ENCODE data around the gene MNAT1. TPM values are rescaled to one million over a fixed set of nuclear protein-coding genes. Genes with fewer than 3 reads are reported as not detected.

The MNAT1 gene
- total RNA-seq, 1 donor from 2014 or later = 37.1 TPM

DNA sequence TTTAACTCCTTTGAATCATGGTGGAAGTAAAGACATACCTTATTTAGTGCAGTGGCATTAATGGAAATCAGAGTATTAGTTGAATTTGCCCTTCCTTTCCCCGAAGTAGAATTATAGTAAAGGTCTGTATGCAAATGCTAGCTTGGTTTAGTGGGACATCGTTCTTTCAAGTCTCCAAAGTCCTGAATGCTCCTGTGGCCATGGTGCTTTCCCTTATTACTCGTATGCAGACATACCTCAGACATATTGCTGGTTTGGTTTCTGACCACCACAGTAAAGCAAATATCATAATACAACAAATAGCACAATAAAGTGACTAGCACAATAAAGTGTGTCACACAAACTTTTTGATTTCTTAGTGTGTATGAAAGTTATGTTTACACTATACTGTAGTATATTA lies 52.3 kb downstream of the MNAT1 start:
- TF ChIP-seq, protein P1, sequence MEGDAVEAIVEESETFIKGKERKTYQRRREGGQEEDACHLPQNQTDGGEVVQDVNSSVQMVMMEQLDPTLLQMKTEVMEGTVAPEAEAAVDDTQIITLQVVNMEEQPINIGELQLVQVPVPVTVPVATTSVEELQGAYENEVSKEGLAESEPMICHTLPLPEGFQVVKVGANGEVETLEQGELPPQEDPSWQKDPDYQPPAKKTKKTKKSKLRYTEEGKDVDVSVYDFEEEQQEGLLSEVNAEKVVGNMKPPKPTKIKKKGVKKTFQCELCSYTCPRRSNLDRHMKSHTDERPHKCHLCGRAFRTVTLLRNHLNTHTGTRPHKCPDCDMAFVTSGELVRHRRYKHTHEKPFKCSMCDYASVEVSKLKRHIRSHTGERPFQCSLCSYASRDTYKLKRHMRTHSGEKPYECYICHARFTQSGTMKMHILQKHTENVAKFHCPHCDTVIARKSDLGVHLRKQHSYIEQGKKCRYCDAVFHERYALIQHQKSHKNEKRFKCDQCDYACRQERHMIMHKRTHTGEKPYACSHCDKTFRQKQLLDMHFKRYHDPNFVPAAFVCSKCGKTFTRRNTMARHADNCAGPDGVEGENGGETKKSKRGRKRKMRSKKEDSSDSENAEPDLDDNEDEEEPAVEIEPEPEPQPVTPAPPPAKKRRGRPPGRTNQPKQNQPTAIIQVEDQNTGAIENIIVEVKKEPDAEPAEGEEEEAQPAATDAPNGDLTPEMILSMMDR (IDR thresholded peaks at IDR 0.05) = no peak
- DNase-seq = no peak
- CTCF ChIA-PET = no interaction called here
- H3K4me3 Mint-ChIP-seq = no peak overlapping the region
- H3K27me3 Mint-ChIP-seq = no peaks in the 10 kb centered on the region
- intact Hi-C loops (cut with micrococcal nuclease) = no loop called here
- no peak for ATAC-seq (ENCODE audit: low read depth)
- no peak overlapping the region for H3K27ac Mint-ChIP-seq
- H3K9me3 Mint-ChIP-seq = peaks cover 3% of the 10 kb centered on the region
- H3K4me1 Mint-ChIP-seq = peaks cover 3% of the 10 kb centered on the region
- POLR2A ChIA-PET = no interaction called here
- H3K36me3 Mint-ChIP-seq (ENCODE audit: low read depth) = peaks cover 16% of the 10 kb centered on the region

DNA sequence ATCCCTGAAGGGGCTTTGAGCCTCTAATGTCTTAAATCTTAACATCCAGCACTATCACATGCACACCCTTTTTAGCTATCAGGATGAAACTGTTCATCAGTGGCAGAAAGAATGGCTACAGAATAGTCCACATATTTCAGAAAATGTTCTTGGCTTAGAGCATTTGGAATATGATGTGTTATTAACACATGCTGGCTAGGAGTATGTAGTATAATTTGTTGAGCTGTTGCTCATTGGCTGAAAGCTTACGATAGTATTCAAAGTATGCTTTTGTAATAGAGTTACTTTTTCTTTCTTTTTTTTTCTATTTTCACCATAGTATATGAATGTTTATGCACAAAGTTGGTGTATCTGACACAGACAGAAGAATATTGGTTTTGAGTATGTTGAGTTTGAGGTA lies 55.1 kb downstream of the MNAT1 start:
- CTCF ChIA-PET = no interaction called here
- Mint-ChIP-seq H3K4me3 (no peak overlapping the region), H3K9me3 (peaks cover 3% of the 10 kb centered on the region), H3K36me3 (ENCODE audit: low read depth) (peaks cover 19% of the 10 kb centered on the region), H3K27ac (no peak overlapping the region), H3K27me3 (no peaks in the 10 kb centered on the region), H3K4me1 (peaks cover 3% of the 10 kb centered on the region)
- TF ChIP-seq, protein P1 (IDR thresholded peaks at IDR 0.05) = no peak
- intact Hi-C loops (cut with micrococcal nuclease) = no loop called here
- ATAC-seq (ENCODE audit: low read depth) = no peak
- POLR2A ChIA-PET = no interaction called here
- DNase-seq = no peak

DNA sequence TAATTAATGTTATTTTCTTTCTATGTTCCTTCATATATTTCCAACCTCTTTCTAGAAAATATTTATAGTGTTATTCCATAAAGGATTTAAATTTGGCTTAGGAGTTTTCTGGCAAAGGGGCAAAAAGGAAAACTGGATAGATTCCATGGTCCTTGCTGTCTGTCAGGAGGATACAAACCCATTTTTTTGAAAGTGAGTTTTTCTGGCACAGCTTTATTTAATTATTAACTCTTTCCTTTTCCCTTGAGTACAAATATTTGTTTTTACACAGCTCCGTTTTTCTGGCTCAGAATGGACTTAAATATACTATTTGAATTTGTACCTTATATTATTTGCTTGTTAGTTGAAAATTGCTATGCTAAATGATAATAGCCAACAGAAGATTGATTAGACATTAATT lies 56.3 kb downstream of the MNAT1 start:
- H3K4me1 Mint-ChIP-seq = peaks cover 3% of the 10 kb centered on the region
- ChIA-PET POLR2A (no interaction called here), CTCF (no interaction called here)
- H3K9me3 Mint-ChIP-seq = peaks cover 3% of the 10 kb centered on the region
- H3K27me3 Mint-ChIP-seq = no peaks in the 10 kb centered on the region
- H3K36me3 Mint-ChIP-seq (ENCODE audit: low read depth) = peaks cover 22% of the 10 kb centered on the region
- ATAC-seq (ENCODE audit: low read depth) (no peak), DNase-seq (no peak)
- H3K27ac Mint-ChIP-seq = no peak overlapping the region
- intact Hi-C loops (cut with micrococcal nuclease) = no loop called here
- H3K4me3 Mint-ChIP-seq = no peak overlapping the region
- TF ChIP-seq, protein P1 (IDR thresholded peaks at IDR 0.05) = no peak

DNA sequence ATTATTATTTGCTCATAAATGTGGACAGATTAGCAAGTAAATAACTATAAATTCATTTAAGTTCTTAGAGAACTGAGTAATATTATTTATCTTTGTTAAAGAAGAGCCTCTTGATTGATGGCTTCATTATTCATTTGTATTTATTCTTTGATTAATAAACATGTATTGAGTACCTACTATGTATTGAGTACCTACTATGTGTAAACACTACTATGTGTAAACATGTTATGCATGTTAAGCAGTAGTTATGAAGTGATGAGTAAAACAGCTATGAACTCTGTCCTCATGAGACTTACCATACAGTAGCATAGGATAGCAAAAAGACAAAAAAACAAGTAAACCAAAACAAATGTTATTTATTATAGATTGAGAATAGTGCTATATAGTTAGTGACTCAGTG lies 61.9 kb downstream of the MNAT1 start:
- DNase-seq (no peak), ATAC-seq (ENCODE audit: low read depth) (no peak)
- intact Hi-C loops (cut with micrococcal nuclease) = no loop called here
- ChIA-PET POLR2A (no interaction called here), CTCF (no interaction called here)
- no peak overlapping the region for H3K27ac Mint-ChIP-seq
- H3K9me3 Mint-ChIP-seq = no peaks in the 10 kb centered on the region
- TF ChIP-seq, protein P1 (IDR thresholded peaks at IDR 0.05) = no peak
- no peaks in the 10 kb centered on the region for H3K4me1 Mint-ChIP-seq
- H3K27me3 Mint-ChIP-seq = no peaks in the 10 kb centered on the region
- no peak overlapping the region for H3K4me3 Mint-ChIP-seq
- H3K36me3 Mint-ChIP-seq (ENCODE audit: low read depth) = peaks cover 34% of the 10 kb centered on the region

DNA sequence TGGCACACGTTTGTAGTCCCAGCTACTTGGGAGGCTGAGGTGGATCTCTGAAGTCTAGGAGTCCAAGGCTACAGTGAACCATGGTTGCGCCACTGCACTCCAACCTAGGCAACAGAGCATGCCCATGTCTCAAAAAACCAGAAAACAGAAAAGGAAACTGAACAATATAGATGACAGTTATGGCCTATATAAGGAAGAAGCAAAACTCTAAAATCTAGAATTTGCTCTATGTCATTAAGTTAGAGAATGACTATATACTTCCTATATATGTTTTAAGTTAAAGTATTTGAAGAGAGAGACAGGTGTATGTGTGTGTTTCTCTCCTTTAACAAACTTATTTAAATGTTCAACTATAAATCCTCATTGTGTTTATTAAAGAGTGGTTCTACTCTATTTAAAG lies 65.8 kb downstream of the MNAT1 start:
- ATAC-seq (ENCODE audit: low read depth) = no peak
- POLR2A ChIA-PET = no interaction called here
- peaks cover 36% of the 10 kb centered on the region for H3K36me3 Mint-ChIP-seq (ENCODE audit: low read depth)
- CTCF ChIA-PET = no interaction called here
- no peak overlapping the region for H3K27ac Mint-ChIP-seq
- H3K9me3 Mint-ChIP-seq = no peaks in the 10 kb centered on the region
- DNase-seq = no peak
- H3K4me3 Mint-ChIP-seq = no peak overlapping the region
- intact Hi-C loops (cut with micrococcal nuclease) = loop anchor here (5.0 kb wide), 1 partner anchor 33 kb away; no protein-coding TSS in a partner anchor
- H3K27me3 Mint-ChIP-seq = no peaks in the 10 kb centered on the region
- no peaks in the 10 kb centered on the region for H3K4me1 Mint-ChIP-seq
- TF ChIP-seq, protein P1 (IDR thresholded peaks at IDR 0.05) = no peak

Data from activated B cell treated with CpG ODN at 0.5 μM for 24 hours (primary cell).